ENCODE data around the gene FGR. TPM values are rescaled to one million over a fixed set of nuclear protein-coding genes. Genes with fewer than 3 reads are reported as not detected.

Gene FGR
- total RNA-seq, 5 donors from 2014 or later (not counting 1 experiment from before 2014, with no cell fraction given), result 3.2 to 37.3 (median 5.7) TPM

- Mint-ChIP-seq H3K36me3 (no peaks in the 10 kb centered on the region), H3K4me1 (peaks cover 60 to 75% (median 69%) of the 10 kb centered on the region in 3 donors), H3K27ac (peak overlapping the region; percentile 91), H3K4me3 (peak overlapping the region in 1 of 3 donors; percentile 60), H3K27me3 (no peaks in the 10 kb centered on the region), H3K9me3 (no peaks in the 10 kb centered on the region)
- H3K4me1 ChIP-seq (ENCODE audit: control insufficient read depth in 1 of 2, extremely low read depth in 1 of 2, insufficient read depth in 2 of 2, low read length in 2 of 2), result peaks cover 49 to 92% of the 10 kb centered on the region in 2 experiments
- ChIA-PET POLR2A (no interaction called here), CTCF (interaction anchor here in 1 of 2 donors (1.7 kb wide), 1 partner anchor 49 kb away, joined by 5 read pairs; no protein-coding TSS in a partner anchor)
- DNase-seq, result peak in 1 of 35 experiments; percentile 36
- no peaks in the 10 kb centered on the region for H3K9me3 ChIP-seq
- no peak overlapping the region for H3K4me3 ChIP-seq (ENCODE audit: control insufficient read depth in 1 of 2, extremely low read depth in 1 of 2, low read length in 1 of 2)
- ATAC-seq (replicated peaks in 1 of 4), result peak in 2 of 4 experiments; percentile 20 to 28
- H3K27ac ChIP-seq (ENCODE audit: low read length), result no peak overlapping the region
- no peaks in the 10 kb centered on the region for H3K27me3 ChIP-seq (replicated peaks in 1 of 2; ENCODE audit: control insufficient read depth in 2 of 2, extremely low read depth in 1 of 2, insufficient read depth in 2 of 2, low read length in 1 of 2)
- H3K36me3 ChIP-seq (ENCODE audit: control insufficient read depth in 2 of 2, extremely low read depth in 1 of 2, insufficient read depth in 1 of 2, low read length in 1 of 2), result peaks cover 3 to 32% of the 10 kb centered on the region in 2 donors
- 78% methylated on average over 13 of the region's 16 CpGs for WGBS (ENCODE audit: insufficient coverage)
Measured at GRCh38 chr1:27614043-27614624, 20.9 kb downstream of the FGR start.

- CTCF ChIA-PET, result interaction anchor here in 1 of 2 donors (1.7 kb wide), 1 partner anchor 50 kb away, joined by 5 read pairs; no protein-coding TSS in a partner anchor
- POLR2A ChIA-PET, result no interaction called here
- H3K4me3 ChIP-seq (ENCODE audit: control insufficient read depth in 1 of 2, extremely low read depth in 1 of 2, low read length in 1 of 2), result no peak overlapping the region
- no peak for DNase-seq
- H3K27me3 ChIP-seq (replicated peaks in 1 of 2; ENCODE audit: control insufficient read depth in 2 of 2, extremely low read depth in 1 of 2, insufficient read depth in 2 of 2, low read length in 1 of 2), result no peaks in the 10 kb centered on the region
- no peaks in the 10 kb centered on the region for H3K9me3 ChIP-seq
- H3K4me1 ChIP-seq (ENCODE audit: control insufficient read depth in 1 of 2, extremely low read depth in 1 of 2, insufficient read depth in 2 of 2, low read length in 2 of 2), result peaks cover 41 to 88% of the 10 kb centered on the region in 2 experiments
- Mint-ChIP-seq H3K27me3 (no peaks in the 10 kb centered on the region), H3K27ac (peak overlapping the region; percentile 70 to 84), H3K9me3 (no peaks in the 10 kb centered on the region), H3K4me1 (peaks cover 47 to 61% (median 56%) of the 10 kb centered on the region in 3 donors), H3K36me3 (no peaks in the 10 kb centered on the region), H3K4me3 (peak overlapping the region in 1 of 3 donors; percentile 60)
- H3K36me3 ChIP-seq (ENCODE audit: control insufficient read depth in 2 of 2, extremely low read depth in 1 of 2, insufficient read depth in 1 of 2, low read length in 1 of 2), result peaks cover 3 to 32% of the 10 kb centered on the region in 2 donors
- 98% methylated on average over 10 of the region's 12 CpGs for WGBS (ENCODE audit: insufficient coverage)
- no peak overlapping the region for H3K27ac ChIP-seq (ENCODE audit: low read length)
- ATAC-seq (replicated peaks in 1 of 4), result no peak
Measured at GRCh38 chr1:27612718-27613117, 22.3 kb downstream of the FGR start.

- Histone ChIP-seq H3K36me3 (ENCODE audit: control insufficient read depth in 2 of 2, extremely low read depth in 1 of 2, insufficient read depth in 1 of 2, low read length in 1 of 2) (peaks cover 2 to 26% of the 10 kb centered on the region in 2 donors), H3K4me3 (ENCODE audit: control insufficient read depth in 1 of 2, extremely low read depth in 1 of 2, low read length in 1 of 2) (no peak overlapping the region), H3K4me1 (ENCODE audit: control insufficient read depth in 1 of 2, extremely low read depth in 1 of 2, insufficient read depth in 2 of 2, low read length in 2 of 2) (peaks cover 29 to 86% of the 10 kb centered on the region in 2 experiments), H3K27me3 (replicated peaks in 1 of 2; ENCODE audit: control insufficient read depth in 2 of 2, extremely low read depth in 1 of 2, insufficient read depth in 2 of 2, low read length in 1 of 2) (no peaks in the 10 kb centered on the region), H3K27ac (ENCODE audit: low read length) (no peak overlapping the region), H3K9me3 (no peaks in the 10 kb centered on the region)
- Mint-ChIP-seq H3K4me3 (no peak overlapping the region), H3K4me1 (peaks cover 41 to 53% (median 48%) of the 10 kb centered on the region in 3 donors), H3K27me3 (no peaks in the 10 kb centered on the region), H3K9me3 (no peaks in the 10 kb centered on the region), H3K27ac (peak overlapping the region; percentile 27 to 74), H3K36me3 (no peaks in the 10 kb centered on the region)
- 100% methylated on average over 2 of the region's 4 CpGs for WGBS (ENCODE audit: insufficient coverage)
- no peak for ATAC-seq (replicated peaks in 1 of 4)
- DNase-seq, result no peak
- ChIA-PET POLR2A (no interaction called here), CTCF (interaction anchor here in 1 of 2 donors (0.6 to 2.5 kb wide), 3 partner anchors 10 to 433 kb away, joined by 3 to 10 read pairs (median 3); no protein-coding TSS in a partner anchor)
Measured at GRCh38 chr1:27611450-27611849, 23.5 kb downstream of the FGR start.

GRCh38 chr1:27609618-27610240 lies 25.3 kb downstream of the FGR start:
- Mint-ChIP-seq H3K27me3 (no peaks in the 10 kb centered on the region), H3K4me3 (no peak overlapping the region), H3K27ac (no peak overlapping the region), H3K36me3 (no peaks in the 10 kb centered on the region), H3K9me3 (no peaks in the 10 kb centered on the region), H3K4me1 (peaks cover 36 to 53% (median 44%) of the 10 kb centered on the region in 3 donors)
- H3K27me3 ChIP-seq (replicated peaks in 1 of 2; ENCODE audit: control insufficient read depth in 2 of 2, extremely low read depth in 1 of 2, insufficient read depth in 2 of 2, low read length in 1 of 2), result no peaks in the 10 kb centered on the region
- H3K27ac ChIP-seq (ENCODE audit: low read length), result peak overlapping the region; percentile 38
- no peaks in the 10 kb centered on the region for H3K9me3 ChIP-seq
- no peak for ATAC-seq (replicated peaks in 1 of 4)
- ChIA-PET CTCF (interaction anchor here in 1 of 2 donors (0.9 to 3.7 kb wide), 4 partner anchors 53 to 60 kb away, joined by 3 to 50 read pairs (median 8); no protein-coding TSS in a partner anchor), POLR2A (no interaction called here)
- peaks cover 26 to 77% of the 10 kb centered on the region in 2 experiments for H3K4me1 ChIP-seq (ENCODE audit: control insufficient read depth in 1 of 2, extremely low read depth in 1 of 2, insufficient read depth in 2 of 2, low read length in 2 of 2)
- H3K4me3 ChIP-seq (ENCODE audit: control insufficient read depth in 1 of 2, extremely low read depth in 1 of 2, low read length in 1 of 2), result no peak overlapping the region
- peaks cover 0 to 16% of the 10 kb centered on the region in 2 donors for H3K36me3 ChIP-seq (ENCODE audit: control insufficient read depth in 2 of 2, extremely low read depth in 1 of 2, insufficient read depth in 1 of 2, low read length in 1 of 2)
- peak in 1 of 35 experiments; percentile 42 for DNase-seq
- 32% methylated on average over 9 of the region's 12 CpGs for WGBS (ENCODE audit: insufficient coverage)

GRCh38 chr1:27609210-27609555 lies 25.8 kb downstream of the FGR start:
- H3K27ac ChIP-seq (ENCODE audit: low read length), result peak overlapping the region; percentile 38
- DNase-seq, result peak in 1 of 35 experiments; percentile 46
- ChIA-PET CTCF (interaction anchor here (1.0 to 3.7 kb wide), 4 partner anchors 10 to 53 kb away, joined by 5 to 50 read pairs (median 11); no protein-coding TSS in a partner anchor), POLR2A (no interaction called here)
- H3K4me1 ChIP-seq (ENCODE audit: control insufficient read depth in 1 of 2, extremely low read depth in 1 of 2, insufficient read depth in 2 of 2, low read length in 2 of 2), result peaks cover 21 to 77% of the 10 kb centered on the region in 2 experiments
- Mint-ChIP-seq H3K27ac (no peak overlapping the region), H3K4me3 (no peak overlapping the region), H3K9me3 (no peaks in the 10 kb centered on the region), H3K4me1 (peaks cover 32 to 48% (median 40%) of the 10 kb centered on the region in 3 donors), H3K27me3 (no peaks in the 10 kb centered on the region), H3K36me3 (no peaks in the 10 kb centered on the region)
- 66% methylated on average over 2 of the region's 3 CpGs for WGBS (ENCODE audit: insufficient coverage)
- peak in 2 of 4 experiments; percentile 4 for ATAC-seq (replicated peaks in 1 of 4)
- H3K27me3 ChIP-seq (replicated peaks in 1 of 2; ENCODE audit: control insufficient read depth in 2 of 2, extremely low read depth in 1 of 2, insufficient read depth in 2 of 2, low read length in 1 of 2), result no peaks in the 10 kb centered on the region
- peaks cover 0 to 16% of the 10 kb centered on the region in 2 donors for H3K36me3 ChIP-seq (ENCODE audit: control insufficient read depth in 2 of 2, extremely low read depth in 1 of 2, insufficient read depth in 1 of 2, low read length in 1 of 2)
- no peak overlapping the region for H3K4me3 ChIP-seq (ENCODE audit: control insufficient read depth in 1 of 2, extremely low read depth in 1 of 2, low read length in 1 of 2)
- H3K9me3 ChIP-seq, result no peaks in the 10 kb centered on the region

GRCh38 chr1:27607239-27607804 lies 27.7 kb downstream of the FGR start:
- no peak overlapping the region for H3K27ac ChIP-seq (ENCODE audit: low read length)
- peaks cover 16 to 67% of the 10 kb centered on the region in 2 experiments for H3K4me1 ChIP-seq (ENCODE audit: control insufficient read depth in 1 of 2, extremely low read depth in 1 of 2, insufficient read depth in 2 of 2, low read length in 2 of 2)
- H3K9me3 Mint-ChIP-seq, result no peaks in the 10 kb centered on the region
- POLR2A ChIA-PET, result no interaction called here
- H3K4me1 Mint-ChIP-seq, result peaks cover 19 to 32% (median 29%) of the 10 kb centered on the region in 3 donors
- WGBS (ENCODE audit: insufficient coverage), result 71% methylated on average over 7 of the region's 11 CpGs
- CTCF ChIA-PET, result interaction anchor here (0.5 to 3.7 kb wide), 22 partner anchors 38 to 308 kb away, joined by 3 to 50 read pairs (median 4); no protein-coding TSS in a partner anchor
- peaks cover 0 to 6% of the 10 kb centered on the region in 2 donors for H3K36me3 ChIP-seq (ENCODE audit: control insufficient read depth in 2 of 2, extremely low read depth in 1 of 2, insufficient read depth in 1 of 2, low read length in 1 of 2)
- no peak for ATAC-seq (replicated peaks in 1 of 4)
- DNase-seq, result no peak
- H3K4me3 Mint-ChIP-seq, result no peak overlapping the region
- H3K27ac Mint-ChIP-seq, result no peak overlapping the region
- no peaks in the 10 kb centered on the region for H3K27me3 Mint-ChIP-seq
- H3K4me3 ChIP-seq (ENCODE audit: control insufficient read depth in 1 of 2, extremely low read depth in 1 of 2, low read length in 1 of 2), result no peak overlapping the region
- H3K36me3 Mint-ChIP-seq, result no peaks in the 10 kb centered on the region
- H3K9me3 ChIP-seq, result no peaks in the 10 kb centered on the region
- no peaks in the 10 kb centered on the region for H3K27me3 ChIP-seq (replicated peaks in 1 of 2; ENCODE audit: control insufficient read depth in 2 of 2, extremely low read depth in 1 of 2, insufficient read depth in 2 of 2, low read length in 1 of 2)

All from T-cell (primary cell).